Activated effector memory CD4-positive, alpha-beta T cell treated with anti-CD3 and anti-CD28 coated beads, Interleukin-2, amount 50 U/mL, for 16 hours (primary cell): ENCODE data around the gene ARPP21.

ENCODE experiments used
- DNase-seq: peaks from one replicate; pipeline ENCODE4 v3.0.0-alpha.2; 2020

Gene ARPP21

GRCh38 chr3:35643495-35643894 is 4.2 kb downstream of the ARPP21 start:
- no peak for DNase-seq

GRCh38 chr3:35644451-35644850 is 5.1 kb downstream of the ARPP21 start:
- DNase-seq = no peak

GRCh38 chr3:35645189-35645588 is 5.9 kb downstream of the ARPP21 start:
- DNase-seq = no peak

- DNase-seq = no peak
Measured at GRCh38 chr3:35646081-35646480, 6.8 kb downstream of the ARPP21 start.

GRCh38 chr3:35647461-35647860 is 8.1 kb downstream of the ARPP21 start:
- DNase-seq = no peak

- DNase-seq = no peak
Measured at GRCh38 chr3:35648347-35648746, 9.0 kb downstream of the ARPP21 start.

- no peak for DNase-seq
Measured at GRCh38 chr3:35649405-35649804, 10.1 kb downstream of the ARPP21 start.

- no peak for DNase-seq
Measured at GRCh38 chr3:35651426-35651825, 12.1 kb downstream of the ARPP21 start.

- no peak for DNase-seq
Measured at GRCh38 chr3:35651851-35652250, 12.5 kb downstream of the ARPP21 start.

GRCh38 chr3:35653347-35653746 is 14.0 kb downstream of the ARPP21 start:
- no peak for DNase-seq

GRCh38 chr3:35654476-35654875 is 15.2 kb downstream of the ARPP21 start:
- no peak for DNase-seq

- no peak for DNase-seq
Measured at GRCh38 chr3:35658686-35659085, 19.4 kb downstream of the ARPP21 start.

GRCh38 chr3:35659768-35660167 is 20.4 kb downstream of the ARPP21 start:
- DNase-seq = no peak

GRCh38 chr3:35663471-35663870 is 24.1 kb downstream of the ARPP21 start:
- no peak for DNase-seq

GRCh38 chr3:35664460-35664919 is 25.2 kb downstream of the ARPP21 start:
- no peak for DNase-seq

GRCh38 chr3:35665390-35666055 is 26.2 kb downstream of the ARPP21 start:
- DNase-seq = no peak

GRCh38 chr3:35666888-35667287 is 27.6 kb downstream of the ARPP21 start:
- no peak for DNase-seq

- no peak for DNase-seq
Measured at GRCh38 chr3:35670408-35670965, 31.2 kb downstream of the ARPP21 start.

- DNase-seq = no peak
Measured at GRCh38 chr3:35671483-35671882, 32.2 kb downstream of the ARPP21 start.

- DNase-seq = no peak
Measured at GRCh38 chr3:35673017-35673416, 33.7 kb downstream of the ARPP21 start.

GRCh38 chr3:35674451-35675109 is 35.3 kb downstream of the ARPP21 start:
- DNase-seq = no peak

- no peak for DNase-seq
Measured at GRCh38 chr3:35675206-35675605, 35.9 kb downstream of the ARPP21 start.

GRCh38 chr3:35675621-35676020 is 36.3 kb downstream of the ARPP21 start:
- DNase-seq = no peak

- no peak for DNase-seq
Measured at GRCh38 chr3:35677797-35678196, 38.5 kb downstream of the ARPP21 start.
